Bone marrow (tissue), 2 donors: Measurements from ENCODE around the gene IGHMBP2.

Source experiments
- DNase-seq, 2 donors: peaks; one replicate each; lab custom pipeline; 2025; lab: John Stamatoyannopoulos, UW

IGHMBP2 gene

DNA sequence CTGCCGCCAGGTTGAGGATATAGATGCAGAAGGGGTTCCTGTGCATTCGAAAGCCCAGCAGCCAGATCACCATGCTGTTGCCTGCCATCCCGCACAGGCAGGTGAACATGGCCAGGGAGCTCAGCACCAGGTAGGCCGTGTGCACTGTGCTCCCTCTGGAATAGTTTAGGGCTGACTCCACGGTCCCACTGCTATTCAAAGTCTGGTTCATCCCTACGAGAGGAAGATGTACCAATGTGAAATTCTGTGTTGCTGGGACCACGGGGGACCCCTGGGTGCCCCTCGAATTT, 77.0 kb downstream of the IGHMBP2 start, which contains the start of gene MRGPRD:
TSS of gene MRGPRD (minus strand) at position 211 of the 290 bp plus-strand sequence. CDS start at position 211, 0 bp downstream.
- DNase-seq = no peak

DNA sequence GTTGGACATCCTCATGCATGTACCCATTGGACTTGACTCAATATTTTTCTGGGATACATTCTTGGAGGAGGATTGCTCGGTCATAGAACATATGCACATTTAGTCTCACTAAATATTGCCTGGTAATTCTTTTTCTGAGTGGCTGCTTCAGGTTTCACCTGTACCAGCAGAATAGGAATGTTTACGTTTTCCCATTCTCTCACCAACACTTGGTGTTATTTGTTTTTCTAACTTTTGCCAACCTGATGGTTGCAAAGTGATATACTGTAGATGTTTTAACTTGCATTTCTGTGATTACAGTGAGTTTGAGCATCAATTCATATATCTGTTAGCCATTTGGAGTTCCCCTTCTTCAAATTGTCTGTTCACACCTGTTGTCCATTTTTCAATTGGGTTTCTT, 78.4 kb downstream of the IGHMBP2 start:
- no peak for DNase-seq

DNA sequence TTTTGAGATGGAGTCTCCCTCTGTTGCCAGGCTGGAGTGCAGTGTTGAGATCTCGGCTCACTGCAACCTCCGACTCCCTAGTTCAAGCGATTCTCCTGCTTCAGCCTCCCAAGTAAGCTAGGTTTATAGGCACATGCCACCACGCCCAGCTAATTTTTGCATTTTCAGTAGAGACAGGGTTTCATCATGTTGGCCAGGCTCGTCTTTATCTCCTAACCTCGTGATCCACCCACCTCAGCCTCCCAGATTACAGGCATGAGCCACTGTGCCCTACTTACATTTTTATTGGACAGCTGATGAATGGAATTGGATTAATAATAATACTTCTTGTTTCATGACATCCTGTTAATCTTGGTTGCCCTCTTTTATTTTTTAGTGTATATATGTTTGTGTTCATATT, 80.1 kb downstream of the IGHMBP2 start:
- DNase-seq = no peak

DNA sequence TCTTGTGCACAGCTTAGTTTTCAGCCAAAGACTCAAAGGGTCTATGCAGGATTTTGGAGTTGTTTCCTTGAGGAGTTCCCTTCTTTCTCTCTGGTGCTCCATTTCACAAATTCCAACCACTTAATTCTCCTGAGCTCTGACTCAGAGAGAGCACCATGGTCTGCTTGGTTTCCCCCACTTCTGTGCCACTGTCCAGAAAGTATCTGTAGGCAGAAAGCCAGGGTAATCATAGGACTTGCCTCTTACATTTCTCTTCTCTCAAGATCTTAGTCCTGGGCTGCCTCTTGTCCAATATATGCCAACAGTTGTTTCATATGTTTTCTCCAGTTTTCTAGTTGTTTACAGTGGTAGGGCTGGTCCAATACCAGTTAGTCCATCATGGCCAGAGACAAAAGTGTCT, 83.5 kb downstream of the IGHMBP2 start:
- no peak for DNase-seq

DNA sequence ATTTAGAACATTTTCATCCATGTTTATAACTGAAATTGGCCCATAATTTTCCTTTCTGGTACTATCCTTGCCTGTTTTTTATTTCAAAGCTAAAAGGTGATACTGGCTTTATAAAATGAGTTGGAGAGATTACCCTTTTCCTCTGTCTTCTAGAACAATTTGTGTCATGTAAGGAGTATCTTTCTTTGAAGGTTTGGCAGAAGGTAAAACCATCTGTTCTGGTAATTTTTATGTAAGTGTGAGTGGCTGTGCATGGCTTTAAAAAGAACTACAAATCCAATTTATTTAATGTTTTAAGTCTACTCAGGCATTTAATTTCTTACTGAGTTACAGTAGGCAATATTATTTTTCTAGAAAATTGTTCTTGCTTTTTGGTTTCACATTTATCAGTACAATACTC, 84.8 kb downstream of the IGHMBP2 start:
- no peak for DNase-seq
